ENCODE measurements around the gene XPNPEP3.

XPNPEP3 gene

DNA sequence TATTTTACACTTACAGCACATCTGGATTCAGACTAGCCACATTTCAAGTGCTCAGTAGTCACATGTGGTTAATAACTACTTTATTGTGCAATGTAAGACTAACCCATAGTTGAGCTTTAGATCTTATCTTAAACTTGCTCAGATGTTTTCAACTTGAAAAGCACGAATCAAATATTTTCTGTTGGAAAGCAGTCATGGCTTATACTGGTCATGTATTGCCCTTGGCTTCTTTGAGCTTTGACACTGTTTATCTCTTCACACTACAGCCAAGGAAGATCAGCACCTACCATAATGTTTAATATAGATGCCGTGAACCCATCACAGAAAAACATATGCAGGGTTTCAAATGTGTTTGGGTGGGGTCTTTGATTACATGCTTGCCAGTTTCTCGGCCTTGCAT lies 98.6 kb downstream of the XPNPEP3 start:
- TF ChIP-seq CTCF (IDR thresholded peaks at IDR 0.05; ENCODE audit: control insufficient read depth, insufficient read depth, low read depth, low read length, missing control alignments): no peak
- DNase-seq (ENCODE audit: low read depth): peak; percentile 46
- H3K4me3 ChIP-seq (ENCODE audit: control insufficient read depth, low read depth, low read length): no peak overlapping the region

DNA sequence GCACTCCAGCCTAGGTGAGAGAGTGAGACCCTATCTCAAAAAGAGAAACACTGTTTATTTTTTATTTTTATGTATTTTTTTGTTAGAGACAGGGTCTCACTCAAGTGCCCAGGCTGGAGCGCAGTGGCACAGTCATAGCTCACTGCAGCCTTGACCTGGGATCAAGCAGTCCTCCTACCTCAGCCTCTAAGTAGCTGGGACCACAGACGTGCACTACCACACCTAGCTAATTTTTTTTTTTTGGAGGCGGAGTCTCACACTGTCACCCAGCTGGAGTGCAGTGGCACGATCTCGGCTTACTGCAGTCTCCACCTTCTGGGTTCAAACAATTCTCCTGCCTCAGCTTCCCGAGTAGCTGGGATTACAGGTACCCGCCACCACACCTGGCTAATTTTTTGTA lies 100.7 kb downstream of the XPNPEP3 start:
- no peak for TF ChIP-seq CTCF (IDR thresholded peaks at IDR 0.05; ENCODE audit: control insufficient read depth, insufficient read depth, low read depth, low read length, missing control alignments)
- H3K4me3 ChIP-seq (ENCODE audit: control insufficient read depth, low read depth, low read length): no peak overlapping the region
- no peak for DNase-seq (ENCODE audit: low read depth)

GRCh38 chr22:40958299-40958698 lies 101.4 kb downstream of the XPNPEP3 start:
- TF ChIP-seq CTCF (IDR thresholded peaks at IDR 0.05; ENCODE audit: control insufficient read depth, insufficient read depth, low read depth, low read length, missing control alignments): no peak
- DNase-seq (ENCODE audit: low read depth): no peak

DNA sequence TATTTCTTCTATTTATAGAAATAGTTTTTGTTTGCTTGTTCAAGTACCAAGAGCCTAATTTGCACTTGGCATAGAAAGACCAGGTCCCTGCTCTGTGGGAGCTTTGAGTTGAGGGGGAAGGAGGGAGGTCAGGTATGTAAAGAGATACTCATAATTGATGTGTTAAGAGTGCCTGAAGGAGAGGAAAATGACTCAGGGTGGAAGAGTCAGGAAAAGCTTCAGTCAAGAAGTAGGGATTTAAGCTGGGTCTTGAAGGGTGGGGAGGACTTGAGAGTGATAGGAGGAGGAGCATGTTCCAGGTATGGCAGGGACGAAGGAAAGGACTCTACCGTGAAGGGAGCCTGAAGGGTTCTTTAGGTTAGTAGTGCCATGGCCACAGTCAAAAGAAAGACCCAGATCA lies 103.2 kb downstream of the XPNPEP3 start:
- TF ChIP-seq CTCF (IDR thresholded peaks at IDR 0.05; ENCODE audit: control insufficient read depth, insufficient read depth, low read depth, low read length, missing control alignments): no peak
- no peak for DNase-seq (ENCODE audit: low read depth)
- no peak overlapping the region for H3K4me3 ChIP-seq (ENCODE audit: control insufficient read depth, low read depth, low read length)

More at GRCh38 chr22:40958299-40958698, 101.4 kb downstream of the XPNPEP3 start:
- H3K4me3 ChIP-seq (ENCODE audit: control insufficient read depth, low read depth, low read length): no peak overlapping the region

DNA sequence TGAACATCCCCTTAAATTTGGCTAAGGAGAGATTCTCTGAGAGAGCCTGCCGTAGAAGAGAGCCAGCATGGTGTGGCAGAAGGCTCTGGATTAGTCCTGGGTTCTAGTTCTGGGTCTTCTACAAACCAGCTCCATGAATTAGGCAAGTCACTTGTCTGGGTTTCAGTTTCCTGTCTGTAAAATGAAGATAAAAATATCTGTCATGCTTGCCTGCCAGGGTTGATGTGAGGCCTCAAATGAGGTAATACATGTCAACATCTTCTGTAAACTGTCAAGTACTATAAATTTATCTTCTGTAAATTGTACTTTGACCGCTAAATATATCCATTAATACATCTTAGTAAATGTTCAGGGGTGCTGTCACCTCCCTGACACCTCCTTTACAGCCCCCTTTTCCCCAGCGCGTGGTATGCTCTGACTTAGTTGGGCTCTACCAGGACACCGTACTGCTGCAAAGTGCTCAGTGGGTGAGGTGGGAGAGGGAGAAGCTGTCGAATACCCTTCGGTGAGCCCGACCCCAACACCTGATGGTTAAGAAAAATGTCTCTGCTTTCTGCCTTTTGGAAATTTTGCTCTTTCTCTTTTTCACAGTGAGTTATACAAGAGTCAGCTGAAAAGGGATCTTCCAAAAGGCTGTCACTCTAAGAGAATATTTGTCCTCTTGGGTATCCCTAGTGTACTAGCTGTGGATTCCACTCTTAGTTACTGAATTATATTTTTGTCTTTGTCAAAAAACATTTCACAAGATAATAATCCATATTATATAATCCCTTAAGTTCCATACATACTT lies 109.2 kb downstream of the XPNPEP3 start:
- no peak for TF ChIP-seq CTCF (IDR thresholded peaks at IDR 0.05; ENCODE audit: control insufficient read depth, insufficient read depth, low read depth, low read length, missing control alignments)
- no peak overlapping the region for H3K4me3 ChIP-seq (ENCODE audit: control insufficient read depth, low read depth, low read length)
- no peak for DNase-seq (ENCODE audit: low read depth)

DNA sequence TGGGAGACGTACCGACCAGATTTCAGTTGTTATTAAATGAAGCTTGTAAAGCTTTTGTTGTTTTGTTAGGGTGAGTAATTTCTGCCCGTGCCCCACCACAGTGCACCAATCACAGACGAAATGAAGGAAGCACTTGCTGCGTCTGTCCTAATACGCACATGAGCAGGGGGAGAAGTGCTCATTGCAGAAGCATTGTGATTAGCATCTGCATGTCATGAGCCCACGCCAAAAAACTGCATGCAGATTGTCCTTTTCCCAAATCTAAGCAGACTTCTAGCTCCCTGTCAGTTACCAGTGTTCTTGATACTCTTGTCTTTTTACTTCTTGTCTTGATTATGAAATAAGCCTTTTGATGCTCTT lies 109.8 kb downstream of the XPNPEP3 start:
- no peak overlapping the region for H3K4me3 ChIP-seq (ENCODE audit: control insufficient read depth, low read depth, low read length)
- DNase-seq (ENCODE audit: low read depth): no peak
- no peak for TF ChIP-seq CTCF (IDR thresholded peaks at IDR 0.05; ENCODE audit: control insufficient read depth, insufficient read depth, low read depth, low read length, missing control alignments)

All from AG09309 (cell line).